NCI-H2196 treated with DMSO at 0.1 percent for 48 hours (cell line): ENCODE data around the gene TTC39B.
"Not testable (repeated sequence)": the region's sequence is repeated elsewhere in the genome, so short reads cannot be mapped to it uniquely, and the experiment has no call there.

ENCODE experiments used
- DNase-seq: peaks from one replicate; lab custom pipeline; 2025; ENCODE audit not compliant: unreplicated experiment; lab: John Stamatoyannopoulos, UW

TTC39B gene

GRCh38 chr9:15306757-15307522 is at the start of gene TTC39B:
Gene TTC39B (minus strand): TSS chr9:15307216. CDS start chr9:15307125, 91 bp downstream.
- DNase-seq, result peak; percentile 100

GRCh38 chr9:15355669-15356068 is 48.7 kb upstream of the TTC39B start:
- no peak for DNase-seq

- DNase-seq, result no peak
These were observed 47.7 kb upstream of the TTC39B start for GRCh38 chr9:15354713-15355112.

GRCh38 chr9:15353892-15354291 is 46.9 kb upstream of the TTC39B start:
- no peak for DNase-seq

- no peak for DNase-seq
These were observed 45.3 kb upstream of the TTC39B start for GRCh38 chr9:15352306-15352705.

GRCh38 chr9:15349892-15350761 is 43.1 kb upstream of the TTC39B start:
- peak; percentile 43 for DNase-seq

GRCh38 chr9:15346837-15347236 is 39.8 kb upstream of the TTC39B start:
- DNase-seq, result no peak

- no peak for DNase-seq
These were observed 37.2 kb upstream of the TTC39B start for GRCh38 chr9:15344191-15344590.

- no peak for DNase-seq
These were observed 26.4 kb upstream of the TTC39B start for GRCh38 chr9:15333376-15333881.

GRCh38 chr9:15332939-15333338 is 25.9 kb upstream of the TTC39B start:
- DNase-seq, result no peak

GRCh38 chr9:15329539-15330109 is 22.6 kb upstream of the TTC39B start:
- DNase-seq, result no peak

- DNase-seq, result no peak
These were observed 21.9 kb upstream of the TTC39B start for GRCh38 chr9:15328946-15329345.

GRCh38 chr9:15322695-15323094 is 15.7 kb upstream of the TTC39B start:
- DNase-seq, result not testable (repeated sequence)

GRCh38 chr9:15319661-15320060 is 12.6 kb upstream of the TTC39B start:
- DNase-seq, result not testable (repeated sequence)

GRCh38 chr9:15317836-15318235 is 10.8 kb upstream of the TTC39B start:
- DNase-seq, result no peak

- DNase-seq, result no peak
These were observed 4.6 kb upstream of the TTC39B start for GRCh38 chr9:15311607-15312006.

GRCh38 chr9:15310107-15310850 is 3.3 kb upstream of the TTC39B start:
- no peak for DNase-seq

- no peak for DNase-seq
These were observed 1.5 kb upstream of the TTC39B start for GRCh38 chr9:15308511-15308910.

GRCh38 chr9:15307523-15307841 is 466 bp upstream of the TTC39B start:
- DNase-seq, result no peak

GRCh38 chr9:15306068-15306756 is 804 bp downstream of the TTC39B start:
- peak; percentile 97 for DNase-seq
